ENCODE results near the gene TMCC1. TPM values are rescaled to one million over a fixed set of nuclear protein-coding genes. Genes with fewer than 3 reads are reported as not detected.

TMCC1 gene
- total and polyA plus RNA-seq, 10 of the 15 experiments (the other 5 are each of a cell fraction or from before 2014, with no cell fraction given): 2.3 to 21.1 (median 8.4) TPM

- no peak overlapping the region for H3K4me3 ChIP-seq
- no peaks in the 10 kb centered on the region for H3K79me2 ChIP-seq (ENCODE audit: control insufficient read depth, insufficient read depth, low read length)
- TF ChIP-seq FOXM1 (IDR thresholded peaks at IDR 0.05; ENCODE audit: low read depth, low read length) (no peak), ZNF384 (IDR thresholded peaks at IDR 0.05; ENCODE audit: borderline replicate concordance, low read depth, low read length) (no peak), ZNF24 (IDR thresholded peaks at IDR 0.05) (no peak), NBN (IDR thresholded peaks at IDR 0.05) (no peak), STAT3 (IDR thresholded peaks at IDR 0.05; ENCODE audit: low read depth, low read length) (no peak)
- ChIA-PET SMC1A (ENCODE audit: uncharacterized antibody, unreplicated experiment) (interaction anchor here (1.1 to 2.3 kb wide), 4 partner anchors 9 to 27 kb away, joined by 3 to 6 read pairs (median 4); no protein-coding TSS in a partner anchor), POLR2A (interaction anchor here (0.5 to 0.9 kb wide), 2 partner anchors 36 to 45 kb away, joined by 4 to 5 read pairs; no protein-coding TSS in a partner anchor), CTCF (interaction anchor here (0.7 to 1.8 kb wide), 6 partner anchors 12 to 346 kb away, joined by 3 to 7 read pairs (median 4); no protein-coding TSS in a partner anchor), RAD21 (ENCODE audit: unreplicated experiment) (no interaction called here)
- no peaks in the 10 kb centered on the region for H3K27me3 ChIP-seq (replicated peaks in 1 of 2; ENCODE audit: control insufficient read depth in 2 of 2, insufficient read depth in 2 of 2, low read length in 1 of 2)
- H3K9me3 ChIP-seq (replicated peaks; ENCODE audit: control insufficient read depth, insufficient read depth, low read length): no peaks in the 10 kb centered on the region
- no peak overlapping the region for H2AFZ ChIP-seq (ENCODE audit: control insufficient read depth, low read depth, low read length)
- ATAC-seq: no peak
- H3K4me1 ChIP-seq (ENCODE audit: control insufficient read depth, insufficient read depth, low read length): no peaks in the 10 kb centered on the region
- 42% methylated on average over 2 of the region's 2 CpGs for WGBS (ENCODE audit: insufficient coverage, insufficient replicate concordance, low lambda C conversion rate, missing lambda C conversion rate)
- H3K4me2 ChIP-seq (ENCODE audit: control insufficient read depth, insufficient read depth): no peak overlapping the region
- DNase-seq (ENCODE audit: low read depth, low spot score): no peak
- FAIRE-seq: no peak
- no peaks in the 10 kb centered on the region for H3K36me3 ChIP-seq (ENCODE audit: control insufficient read depth in 2 of 2, insufficient read depth in 2 of 2, low read length in 1 of 2)
- BruUV-seq (replicated peaks): no TSS peak
- in situ Hi-C loops (cut with MboI) (no loop called here), intact Hi-C loops (cut with micrococcal nuclease; ENCODE audit: unreplicated experiment) (no loop called here)
- H3K9ac ChIP-seq (ENCODE audit: control insufficient read depth, insufficient read depth, low read length): no peak overlapping the region
- H3K27ac ChIP-seq (ENCODE audit: control insufficient read depth, insufficient read depth): no peak overlapping the region
- no peaks in the 10 kb centered on the region for H4K20me1 ChIP-seq (ENCODE audit: control insufficient read depth, insufficient read depth)
Measured at GRCh38 chr3:129836381-129837064, 57.0 kb downstream of the TMCC1 start.

DNA sequence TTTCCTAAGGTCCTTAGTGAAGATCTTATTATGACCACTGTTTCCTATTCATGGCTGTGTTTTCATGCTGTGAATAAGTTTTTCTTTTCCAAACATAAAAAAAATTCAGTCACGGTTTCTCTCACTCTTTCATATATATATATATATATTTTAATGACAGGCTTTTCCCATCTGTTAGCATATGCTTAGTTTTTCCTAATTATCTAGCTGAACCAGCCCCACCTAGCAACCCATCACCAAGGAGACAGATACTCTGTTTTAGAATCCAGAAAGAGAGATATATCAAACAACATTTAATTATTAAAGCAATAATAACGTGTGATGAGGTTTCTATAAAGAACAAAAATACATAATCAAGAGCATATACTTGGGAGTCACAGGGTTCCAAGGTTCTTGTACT lies 58.3 kb downstream of the TMCC1 start:
- 93% methylated on average over 2 of the region's 2 CpGs for WGBS (ENCODE audit: insufficient coverage, insufficient replicate concordance, low lambda C conversion rate, missing lambda C conversion rate)
- CTCF ChIA-PET: interaction anchor here (1.0 to 1.6 kb wide), 3 partner anchors 10 to 208 kb away, joined by 3 to 5 read pairs (median 4); no protein-coding TSS in a partner anchor
- Histone ChIP-seq H3K4me1 (ENCODE audit: control insufficient read depth, insufficient read depth, low read length) (no peaks in the 10 kb centered on the region), H3K9me3 (replicated peaks; ENCODE audit: control insufficient read depth, insufficient read depth, low read length) (no peaks in the 10 kb centered on the region), H3K79me2 (ENCODE audit: control insufficient read depth, insufficient read depth, low read length) (no peaks in the 10 kb centered on the region), H3K4me3 (no peak overlapping the region), H4K20me1 (ENCODE audit: control insufficient read depth, insufficient read depth) (no peaks in the 10 kb centered on the region), H3K9ac (ENCODE audit: control insufficient read depth, insufficient read depth, low read length) (no peak overlapping the region), H3K27ac (ENCODE audit: control insufficient read depth, insufficient read depth) (no peak overlapping the region), H3K36me3 (ENCODE audit: control insufficient read depth in 2 of 2, insufficient read depth in 2 of 2, low read length in 1 of 2) (no peaks in the 10 kb centered on the region), H3K27me3 (replicated peaks in 1 of 2; ENCODE audit: control insufficient read depth in 2 of 2, insufficient read depth in 2 of 2, low read length in 1 of 2) (no peaks in the 10 kb centered on the region), H3K4me2 (ENCODE audit: control insufficient read depth, insufficient read depth) (no peak overlapping the region), H2AFZ (ENCODE audit: control insufficient read depth, low read depth, low read length) (no peak overlapping the region)
- ATAC-seq (no peak), DNase-seq (ENCODE audit: low read depth, low spot score) (no peak), FAIRE-seq (no peak)
- RAD21 ChIA-PET (ENCODE audit: unreplicated experiment): no interaction called here
- in situ Hi-C loops (cut with MboI): no loop called here
- intact Hi-C loops (cut with micrococcal nuclease; ENCODE audit: unreplicated experiment): no loop called here
- POLR2A ChIA-PET: no interaction called here
- SMC1A ChIA-PET (ENCODE audit: uncharacterized antibody, unreplicated experiment): no interaction called here
- no TSS peak for BruUV-seq (replicated peaks)
- TF ChIP-seq PAX8 (IDR thresholded peaks at IDR 0.05): no peak
- no peak for TF ChIP-seq ZZZ3 (IDR thresholded peaks at IDR 0.05; ENCODE audit: control insufficient read depth, insufficient read length, low read depth)
- TF ChIP-seq DPF2 (IDR thresholded peaks at IDR 0.05): no peak
- no peak for TF ChIP-seq BCL11A (IDR thresholded peaks at IDR 0.05; ENCODE audit: low read depth, low read length)
- no peak for TF ChIP-seq MYC (IDR thresholded peaks at IDR 0.05; ENCODE audit: insufficient read depth, insufficient read length, insufficient replicate concordance, low read length, severe bottlenecking)
- TF ChIP-seq RAD21 (IDR thresholded peaks at IDR 0.05; ENCODE audit: insufficient read depth, low read depth, low read length): no peak
- TF ChIP-seq SREBF2 (IDR thresholded peaks at IDR 0.05; ENCODE audit: low read length): no peak
- no peak for TF ChIP-seq BCL3 (IDR thresholded peaks at IDR 0.05; ENCODE audit: borderline replicate concordance, insufficient read depth, low read depth, low read length, poor library complexity, severe bottlenecking)
- no peak for TF ChIP-seq SUZ12 (IDR thresholded peaks at IDR 0.05; ENCODE audit: unreplicated experiment)
- TF ChIP-seq EP300 (IDR thresholded peaks at IDR 0.05; ENCODE audit: borderline replicate concordance in 1 of 2, control insufficient read depth in 1 of 2, low read depth in 2 of 2, low read length in 2 of 2): no peak
- TF ChIP-seq ZNF24 (IDR thresholded peaks at IDR 0.05): no peak

All from GM12878 (cell line).